GM18870 (cell line): Measurements from ENCODE around the gene UPK3A.

Experiments used
- ATAC-seq: cut with Tn5 transposase; IDR thresholded peaks from one replicate; pipeline ENCODE4 v1.9.1; 2021; ENCODE audit warnings: moderate library complexity; ENCODE audit not compliant: unreplicated experiment

The UPK3A gene

GRCh38 chr22:45308391-45308956 lies 23.7 kb downstream of the UPK3A start:
- no peak for ATAC-seq

DNA sequence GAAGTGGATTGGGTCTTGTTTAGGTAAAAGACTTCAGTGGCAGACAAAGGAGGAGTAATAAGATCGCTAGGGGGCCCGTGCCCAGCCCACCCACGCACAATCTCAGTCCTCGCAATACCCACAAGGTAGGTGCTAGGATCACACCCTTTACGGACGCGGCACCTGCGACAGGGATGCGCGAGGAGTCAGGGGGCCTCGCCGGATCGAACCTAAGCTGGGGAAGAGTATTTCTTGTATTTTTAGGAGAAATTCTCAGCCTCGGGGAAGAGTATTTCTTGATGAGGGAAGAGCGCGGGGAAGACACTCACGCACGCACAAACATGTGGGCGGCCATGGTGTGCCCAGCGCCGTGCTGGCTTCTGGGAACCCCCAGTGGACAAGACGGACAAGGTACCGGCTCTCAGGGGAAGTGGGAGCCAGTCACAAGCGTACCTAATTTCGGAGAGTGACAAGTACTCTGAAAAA lies 24.2 kb downstream of the UPK3A start:
- ATAC-seq: no peak

- peak; percentile 54 for ATAC-seq
These were observed 24.9 kb downstream of the UPK3A start, which contains the start of gene FAM118A for GRCh38 chr22:45309422-45310227. Gene FAM118A, plus strand, starts transcription at chr22:45309934. Its CDS starts 12,446 bp downstream, at chr22:45322380.

DNA sequence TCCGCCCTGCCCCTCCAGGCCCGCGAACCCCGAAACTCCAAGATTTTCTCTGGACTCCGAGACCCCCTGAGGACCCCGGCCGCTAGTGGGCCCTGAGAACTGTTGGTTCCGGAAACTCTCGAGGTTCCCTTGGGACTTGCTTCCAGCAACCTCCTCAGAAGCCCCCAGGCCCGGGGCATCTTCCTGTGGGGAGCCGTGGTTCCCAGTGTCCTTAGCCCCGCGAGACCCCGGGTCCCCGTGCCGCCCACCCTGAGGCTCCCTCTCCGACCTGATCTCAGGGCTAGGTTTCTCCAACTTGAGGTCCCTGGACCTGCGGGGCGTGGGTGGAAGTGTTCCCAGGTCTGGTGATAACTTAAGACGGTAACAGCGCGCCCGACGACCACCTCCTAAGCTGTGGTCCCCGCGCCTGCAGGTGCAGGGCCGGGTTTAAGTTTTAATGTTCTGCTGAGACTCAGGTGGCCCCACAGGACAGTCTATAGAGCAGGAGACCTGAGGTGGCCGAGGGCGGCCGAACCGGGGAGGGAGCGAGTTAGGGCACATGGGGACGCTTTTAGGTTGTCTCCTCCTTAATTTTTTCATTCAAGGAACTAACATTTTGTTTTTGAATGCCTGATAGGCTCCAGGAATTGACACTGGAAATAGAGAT lies 25.7 kb downstream of the UPK3A start:
- ATAC-seq: no peak

GRCh38 chr22:45310977-45311531 lies 26.3 kb downstream of the UPK3A start:
- ATAC-seq: no peak

- ATAC-seq: no peak
These were observed 27.7 kb downstream of the UPK3A start for GRCh38 chr22:45312415-45312814.

DNA sequence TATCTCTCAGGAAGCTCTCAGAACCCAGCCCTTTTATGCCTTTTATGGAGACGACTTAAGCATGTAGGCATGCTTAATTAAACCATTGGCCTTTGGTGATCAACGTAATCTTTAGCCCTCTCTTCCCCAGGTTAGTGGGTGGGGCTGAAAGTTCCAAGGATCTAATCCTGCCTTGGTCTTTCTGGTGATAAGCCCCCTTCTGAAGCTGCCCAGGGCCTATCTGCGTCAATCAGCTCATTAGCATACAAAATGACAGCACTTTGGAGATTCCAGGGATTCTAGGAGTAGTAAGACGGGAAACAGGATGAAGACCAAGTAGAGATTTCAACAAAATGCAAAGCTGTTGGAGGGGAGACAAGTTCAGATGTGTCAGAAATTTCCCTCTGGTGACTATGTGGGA lies 28.1 kb downstream of the UPK3A start:
- no peak for ATAC-seq

DNA sequence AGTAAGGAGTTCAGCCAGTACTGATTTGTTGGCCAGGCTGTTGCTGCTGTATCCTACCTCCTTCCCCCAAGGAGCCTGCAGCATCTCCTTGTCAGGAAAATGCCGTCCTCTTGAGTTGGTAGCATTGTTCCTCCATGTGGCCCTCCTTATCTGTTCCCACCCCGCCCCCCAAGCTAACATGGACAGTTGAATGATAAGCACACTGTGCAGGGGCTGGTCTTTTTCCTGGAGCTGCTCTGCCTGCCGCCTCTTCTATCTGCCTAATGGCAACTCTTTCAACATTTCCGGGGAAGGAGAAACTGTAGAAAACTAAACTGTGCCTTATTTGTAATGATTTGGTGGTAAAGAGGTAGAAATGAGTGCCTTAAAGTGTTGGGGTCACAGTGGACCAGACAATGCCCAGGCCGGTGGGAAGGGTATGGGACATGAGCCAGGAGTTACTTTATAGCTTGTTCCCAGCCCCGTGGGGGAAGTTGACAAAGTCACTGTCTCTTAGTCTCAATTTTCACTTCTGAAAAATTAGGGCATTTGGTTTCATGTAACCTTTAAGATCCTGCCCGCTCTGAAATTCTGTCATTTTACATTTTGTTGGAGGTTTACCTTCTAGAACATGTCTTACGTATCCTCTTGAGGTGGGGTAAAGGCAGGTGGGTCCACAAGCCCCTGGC lies 29.4 kb downstream of the UPK3A start:
- no peak for ATAC-seq

GRCh38 chr22:45314786-45315185 lies 30.0 kb downstream of the UPK3A start:
- ATAC-seq: no peak

DNA sequence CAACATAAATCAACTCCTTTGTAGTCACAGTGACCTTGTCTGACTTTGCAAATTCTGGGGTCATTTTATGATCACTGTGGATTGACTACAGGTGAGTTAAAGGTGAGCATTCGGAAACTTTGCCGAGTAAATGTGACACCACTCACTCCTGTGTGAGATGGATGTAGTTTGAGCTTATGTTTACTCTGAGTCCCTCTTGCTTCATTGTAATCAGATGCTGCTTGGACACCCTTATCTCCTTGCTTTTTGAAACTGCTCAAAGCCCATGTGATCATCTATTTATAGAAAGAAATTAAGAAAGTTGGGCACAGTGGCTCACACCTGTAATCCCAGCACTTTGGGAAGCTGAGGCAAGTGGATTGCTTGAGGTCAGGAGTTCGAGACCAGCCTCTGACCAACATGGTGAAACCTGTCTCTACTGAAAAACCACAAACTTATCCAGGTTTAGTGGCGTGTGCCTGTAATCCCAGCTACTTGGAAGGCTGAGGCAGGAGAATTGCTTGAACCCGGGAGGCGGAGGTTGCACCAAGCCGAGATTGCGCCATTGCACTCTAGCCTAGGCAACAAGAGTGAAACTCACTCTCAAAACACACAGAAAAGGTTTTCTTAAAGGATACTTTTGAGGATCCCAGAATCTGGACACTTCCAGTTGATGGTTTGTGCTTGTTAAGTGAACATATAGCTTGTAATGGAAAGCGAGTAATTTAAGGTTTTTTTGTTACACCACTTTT lies 32.2 kb downstream of the UPK3A start:
- no peak for ATAC-seq

- no peak for ATAC-seq
These were observed 32.9 kb downstream of the UPK3A start for GRCh38 chr22:45317551-45318167.

GRCh38 chr22:45318168-45318557 lies 33.4 kb downstream of the UPK3A start:
- no peak for ATAC-seq

- ATAC-seq: no peak
These were observed 34.0 kb downstream of the UPK3A start for GRCh38 chr22:45318558-45319323.

- ATAC-seq: no peak
These were observed 34.6 kb downstream of the UPK3A start for GRCh38 chr22:45319324-45319685.

GRCh38 chr22:45320357-45320976 lies 35.7 kb downstream of the UPK3A start:
- no peak for ATAC-seq

DNA sequence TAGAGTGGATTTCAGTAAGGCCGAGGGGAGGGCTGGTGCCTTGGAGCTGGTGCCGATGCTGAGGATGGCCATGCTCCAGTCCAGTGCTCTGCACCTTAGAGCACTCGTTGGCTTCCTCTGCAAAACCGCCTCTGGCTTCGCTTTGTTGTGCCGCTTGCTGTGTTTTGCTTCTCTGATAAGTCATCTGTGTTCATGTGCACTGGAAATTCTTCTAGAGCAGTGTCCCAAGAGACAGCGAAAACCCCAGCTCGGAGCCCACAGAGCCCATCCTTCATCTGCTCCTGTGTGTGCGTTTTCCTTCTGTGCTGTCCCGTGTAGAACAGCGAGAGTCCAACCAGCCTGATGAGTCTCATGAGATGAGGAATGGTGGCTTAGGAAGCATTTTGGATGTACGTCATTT lies 37.1 kb downstream of the UPK3A start:
- no peak for ATAC-seq

GRCh38 chr22:45322873-45323525 lies 38.2 kb downstream of the UPK3A start:
- no peak for ATAC-seq

DNA sequence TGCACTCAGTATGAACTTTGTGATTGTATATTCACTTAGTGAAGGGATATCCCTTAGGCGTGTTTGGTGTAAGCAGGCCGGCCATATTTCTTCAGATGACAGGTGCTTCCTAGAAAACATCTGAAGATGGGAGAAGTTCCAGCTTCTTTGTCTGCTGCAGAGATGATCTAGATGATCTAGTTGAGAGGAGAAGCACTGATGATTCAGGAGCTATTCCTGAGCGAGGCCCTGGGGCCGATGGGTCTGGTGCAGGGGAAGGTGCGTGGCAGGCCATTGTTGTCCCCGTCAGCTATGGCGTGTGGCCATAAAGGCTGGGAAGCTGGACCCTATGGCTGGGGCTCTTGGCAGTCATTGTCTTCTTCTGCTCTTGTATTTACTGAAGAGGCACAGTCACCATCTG lies 38.9 kb downstream of the UPK3A start:
- no peak for ATAC-seq
